ENCODE measurements around the gene VWF.

DNA sequence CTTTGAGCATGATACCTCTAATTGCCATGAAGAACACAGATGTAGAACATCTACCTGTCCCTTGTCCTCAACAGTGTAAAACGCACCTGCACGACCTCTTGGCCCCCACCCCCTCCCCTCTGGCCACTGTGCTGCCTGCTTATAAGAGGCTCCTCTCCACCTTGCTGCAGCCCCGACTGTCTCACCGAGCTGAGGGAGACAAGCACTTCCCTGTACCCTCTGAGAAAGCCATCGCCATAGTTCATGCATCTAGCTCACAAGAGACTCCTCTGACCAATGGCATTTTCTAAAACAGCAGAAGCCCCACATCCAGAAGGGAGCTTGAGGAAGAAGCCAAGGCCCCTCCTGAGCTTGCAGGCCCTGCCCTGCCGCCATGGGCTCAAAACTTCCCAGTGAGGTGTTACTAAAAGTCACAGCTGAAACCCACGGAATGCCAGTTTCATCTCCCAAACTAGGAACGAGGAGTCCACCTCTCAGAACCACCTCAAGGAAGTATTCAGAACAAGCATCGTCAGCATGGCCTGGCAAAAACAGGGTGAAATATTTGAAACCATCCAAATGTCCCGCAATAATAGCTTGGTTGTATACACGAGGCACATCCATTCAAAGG is 157.9 kb downstream of the VWF start:
- TF ChIP-seq POLR2A (IDR thresholded peaks at IDR 0.05; ENCODE audit: low read length) = no peak
- no peak for TF ChIP-seq GATA1 (IDR thresholded peaks at IDR 0.05; ENCODE audit: low read depth, low read length)

Measured in erythroblast (primary cell).